HG02798 (cell line): ENCODE measurements around the gene RPL36AL.

Experiments used
- ATAC-seq: cut with Tn5 transposase; IDR thresholded peaks from one replicate; pipeline ENCODE4 v1.9.1; 2021; ENCODE audit warnings: mild to moderate bottlenecking; ENCODE audit not compliant: unreplicated experiment, poor library complexity

The RPL36AL gene

GRCh38 chr14:49583629-49584028, 36.8 kb downstream of the RPL36AL start:
- no peak for ATAC-seq

DNA sequence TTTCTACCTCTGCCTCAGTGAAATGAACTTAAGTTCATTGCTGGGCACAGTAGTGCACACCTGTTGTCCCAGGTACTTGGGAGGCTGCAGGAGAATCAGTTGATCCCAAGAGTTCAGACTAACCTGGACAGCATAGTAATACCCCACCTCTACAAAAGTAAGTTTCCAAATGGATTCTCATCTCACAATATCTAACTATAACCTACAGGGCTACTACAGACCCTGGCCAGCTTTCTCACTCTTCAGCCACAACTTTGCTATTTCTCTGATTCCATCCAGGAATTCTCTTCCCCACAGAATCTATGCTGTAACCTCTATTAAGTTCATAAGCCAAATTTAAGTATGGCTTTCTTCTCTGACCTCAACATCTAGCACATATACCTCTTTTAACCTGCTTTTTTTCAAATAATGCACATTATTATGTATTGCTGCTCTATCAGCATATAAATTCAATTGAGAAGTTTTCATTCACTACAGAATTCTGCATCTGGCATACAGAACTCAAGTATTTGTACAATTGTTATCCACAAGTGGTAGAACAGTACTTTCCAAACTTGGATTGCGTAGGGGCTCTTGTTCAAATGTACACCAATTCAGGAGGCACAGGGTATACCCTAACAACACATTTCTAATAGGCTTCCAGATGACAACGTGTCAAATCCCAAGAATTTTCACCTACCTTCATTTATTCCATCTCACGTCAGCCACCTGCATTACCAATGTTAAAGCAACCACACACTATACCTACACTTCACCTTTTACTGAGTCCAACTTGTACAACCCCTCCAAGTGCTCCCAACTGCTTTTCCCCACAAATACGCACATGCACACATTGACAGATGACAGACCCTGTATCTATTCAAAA, 38.1 kb downstream of the RPL36AL start:
- ATAC-seq, result no peak

- no peak for ATAC-seq
Observed at GRCh38 chr14:49581209-49582112, 39.0 kb downstream of the RPL36AL start.

DNA sequence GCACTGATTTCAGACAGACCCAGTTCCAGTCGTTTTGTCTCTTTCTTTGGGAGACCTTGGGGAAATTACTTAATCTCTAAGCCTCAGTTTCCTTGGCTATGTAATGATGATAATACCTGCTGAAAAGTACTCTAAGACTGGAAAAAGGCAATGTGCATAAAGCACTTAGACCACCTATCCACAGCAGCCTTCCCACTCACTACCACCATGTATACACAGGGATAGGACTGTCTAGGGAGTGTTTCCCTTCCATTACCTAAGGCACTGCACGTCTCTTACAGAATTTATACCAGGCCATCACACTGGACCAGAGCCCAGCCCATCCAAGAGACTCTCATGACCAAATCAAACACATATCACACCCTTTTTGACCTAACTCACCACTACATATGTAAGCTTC, 40.6 kb downstream of the RPL36AL start:
- ATAC-seq, result no peak

DNA sequence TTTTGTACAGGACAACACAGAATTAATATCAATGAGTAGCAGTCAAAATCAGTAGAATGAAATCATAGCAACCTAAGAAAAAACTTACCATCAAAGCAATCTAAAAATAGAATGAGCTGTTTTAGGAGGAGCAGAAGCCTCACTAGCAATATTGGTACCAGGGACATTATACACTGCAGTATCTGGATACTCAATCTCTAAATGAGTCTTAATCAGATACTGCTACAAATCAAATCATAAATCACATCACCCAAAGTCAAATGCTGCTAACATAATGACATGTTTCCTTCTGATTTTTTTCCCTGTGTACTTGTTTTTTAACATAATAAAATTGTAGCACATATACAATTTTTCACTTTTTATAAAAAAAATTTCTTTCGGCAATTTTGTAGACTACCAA, 42.3 kb downstream of the RPL36AL start:
- no peak for ATAC-seq

GRCh38 chr14:49574038-49574437, 46.4 kb downstream of the RPL36AL start:
- no peak for ATAC-seq

DNA sequence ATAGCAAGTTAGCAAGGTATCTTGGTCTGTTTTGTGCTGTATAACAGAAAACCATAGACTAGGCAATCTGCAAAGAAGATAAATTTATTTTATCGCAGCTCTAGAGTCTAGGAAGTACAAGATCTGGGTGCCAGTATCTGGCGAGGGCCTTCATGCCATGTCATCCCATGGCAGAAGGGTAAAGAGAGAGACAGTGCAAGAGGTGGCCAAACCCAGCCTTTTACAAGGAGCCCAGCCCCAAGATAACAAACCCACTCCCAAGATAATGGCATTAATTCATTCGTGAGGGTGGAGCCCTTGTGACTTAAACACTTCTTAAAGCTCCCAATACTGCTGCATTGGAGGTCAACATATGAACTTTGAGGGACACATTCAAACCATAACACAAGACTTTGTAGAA, 51.1 kb downstream of the RPL36AL start:
- no peak for ATAC-seq
